NT2/D1 (cell line): ENCODE data around the gene STAG1.

ENCODE experiments used
- SUZ12 ChIP-seq: IDR thresholded peaks from 2 replicates; pipeline ENCODE4 v1.6.1; 2011; ENCODE audit not compliant: insufficient read length, insufficient read depth; ENCODE audit errors: extremely low read depth
- ZNF274 ChIP-seq: IDR thresholded peaks from 2 replicates; pipeline ENCODE4 v1.6.1; 2011; ENCODE audit warnings: mild to moderate bottlenecking, low read depth, low read length

GRCh38 chr3:136670166-136670565 is 82.0 kb downstream of the STAG1 start:
- TF ChIP-seq ZNF274: no peak
- TF ChIP-seq SUZ12: no peak
